ENCODE data around the gene CDK11A.
A peak's percentile ranks its signal among the peaks of the same experiment; 100 is the strongest.
"Not testable (repeated sequence)": the region's sequence is repeated elsewhere in the genome, so short reads cannot be mapped to it uniquely, and the experiment has no call there.

Gene CDK11A

DNA sequence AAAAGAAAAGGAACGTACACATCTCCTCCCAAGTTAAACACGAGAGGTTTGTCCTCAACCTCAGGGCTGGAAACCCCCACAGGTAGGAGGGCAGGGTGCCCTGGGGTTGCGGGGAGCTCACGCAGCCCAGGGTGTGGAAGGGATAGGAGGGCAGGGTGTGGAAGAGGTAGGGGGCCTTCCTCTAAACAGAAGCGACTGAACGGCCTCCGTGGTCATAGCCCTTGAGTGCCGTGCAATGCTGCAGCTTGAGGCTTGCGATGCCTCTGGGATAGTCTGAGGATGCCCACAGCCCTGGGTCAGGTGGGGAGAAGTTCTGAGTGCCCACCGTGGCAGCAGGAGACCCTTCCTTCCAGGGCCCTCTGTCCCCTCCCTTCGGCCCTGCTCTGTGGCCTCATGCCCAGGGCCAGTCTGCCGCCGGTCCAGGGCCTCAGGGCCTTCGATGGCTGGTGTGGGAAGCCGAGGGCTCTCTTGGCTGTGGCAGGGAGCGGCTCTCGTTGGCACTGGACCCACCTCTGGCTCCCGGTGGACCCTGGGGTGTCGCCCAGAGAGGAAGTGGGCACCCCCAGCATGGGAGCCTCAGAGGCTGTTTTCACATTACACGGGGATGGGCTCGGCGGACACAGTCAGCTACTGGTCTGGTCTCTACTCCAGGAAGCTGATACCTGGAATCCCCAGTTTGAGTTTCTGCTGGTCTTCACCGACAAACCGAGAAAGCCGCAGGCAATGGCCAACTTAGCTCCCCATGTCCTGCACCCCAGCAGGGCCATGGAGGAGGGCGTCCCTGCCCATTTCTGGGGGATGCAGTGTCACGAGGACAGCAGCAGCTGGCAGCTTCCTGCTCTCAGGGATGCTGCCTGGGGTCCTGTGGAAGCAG is 59.0 kb downstream of the CDK11A start:
- DNase-seq (ENCODE audit: low spot score) (no peak), FAIRE-seq (no peak)

DNA sequence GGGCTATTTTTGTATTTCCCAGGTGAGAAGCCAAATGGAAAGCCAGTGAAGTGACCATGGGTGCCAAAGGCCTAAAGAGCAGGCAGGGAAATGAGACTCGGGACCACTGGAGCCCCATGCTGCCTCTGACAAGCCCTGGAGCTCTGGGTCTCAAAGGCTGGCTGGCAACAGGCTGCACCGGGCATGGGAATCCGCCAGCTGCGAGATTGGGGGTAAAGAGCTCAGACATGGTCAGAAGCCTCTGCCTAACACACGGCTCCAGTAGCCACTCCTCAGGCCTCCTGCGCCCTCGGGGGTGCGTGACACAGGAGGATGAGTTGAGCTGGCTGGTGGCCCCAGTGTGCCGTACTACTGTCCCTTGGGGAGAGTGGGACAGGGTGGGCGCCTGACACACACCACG is 59.8 kb downstream of the CDK11A start:
- FAIRE-seq; DNase-seq (ENCODE audit: low spot score): not testable (repeated sequence)

DNA sequence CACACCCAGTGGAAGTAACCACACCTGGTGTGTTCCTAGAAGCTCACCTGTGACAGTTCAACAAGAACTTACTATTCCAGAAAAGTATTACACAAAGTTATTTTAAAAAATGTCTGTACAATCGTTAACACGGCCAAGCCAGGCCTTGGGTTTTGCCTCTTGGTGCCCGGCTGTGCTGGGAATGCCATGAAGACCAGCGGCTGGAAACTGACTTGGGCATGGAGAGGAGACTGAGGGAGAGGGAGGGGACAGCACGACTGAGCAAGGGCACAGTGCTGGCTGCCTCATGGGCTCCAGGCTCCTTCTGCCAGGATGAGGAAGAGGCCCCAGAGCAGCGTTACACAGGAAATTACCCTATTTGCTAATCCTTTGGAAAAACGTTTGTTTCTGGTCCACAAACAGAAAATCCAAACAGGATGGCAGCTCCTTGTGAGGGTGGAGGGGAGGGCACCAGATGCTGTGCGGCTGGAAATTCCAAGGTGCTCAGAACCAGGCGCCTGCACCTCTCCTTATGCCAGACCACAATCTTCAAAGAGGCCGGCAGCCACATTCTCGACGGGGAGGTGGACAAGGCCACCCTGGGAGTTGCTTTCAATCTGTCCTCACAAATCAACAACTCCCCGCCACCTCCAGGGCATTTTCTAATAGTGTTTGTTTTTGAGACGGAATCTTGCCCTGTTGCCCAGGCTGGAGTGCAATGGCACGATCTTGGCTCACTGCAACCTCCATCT is 61.2 kb downstream of the CDK11A start:
- DNase-seq (ENCODE audit: low spot score); FAIRE-seq: not testable (repeated sequence)

DNA sequence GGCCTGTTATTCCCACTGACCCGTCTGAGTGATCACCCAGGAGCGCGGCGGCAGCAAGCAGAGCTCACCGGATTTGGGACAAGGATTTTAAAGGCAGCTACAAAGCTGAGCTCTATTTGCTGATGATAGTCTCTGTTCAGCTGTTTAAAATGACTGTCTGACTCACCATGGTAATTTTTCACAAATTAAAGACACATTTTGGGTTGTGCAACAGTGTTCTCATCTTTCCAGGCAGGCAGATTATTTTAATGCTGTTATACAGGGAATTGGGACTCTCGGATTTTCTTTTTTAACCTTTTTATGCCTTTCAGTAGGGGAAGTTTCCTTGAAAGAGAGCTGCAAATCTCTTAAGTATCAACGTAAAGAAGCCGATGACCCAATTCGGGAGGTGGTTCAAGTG is 61.8 kb downstream of the CDK11A start:
- FAIRE-seq; DNase-seq (ENCODE audit: low spot score): not testable (repeated sequence)

- DNase-seq (ENCODE audit: low spot score) (peak; percentile 89), FAIRE-seq (peak; percentile 84)
Measured at GRCh38 chr1:1658583-1659549, 65.3 kb downstream of the CDK11A start, which contains the start of gene CDK11B. CDK11B (minus strand) TSS chr1:1659004; CDS start chr1:1657485, 1,519 bp downstream.

Data from RCC 7860 (cell line).